ENCODE results near the gene RBM22.
"Not testable (repeated sequence)": the region's sequence is repeated elsewhere in the genome, so short reads cannot be mapped to it uniquely, and the experiment has no call there.

The RBM22 gene

DNA sequence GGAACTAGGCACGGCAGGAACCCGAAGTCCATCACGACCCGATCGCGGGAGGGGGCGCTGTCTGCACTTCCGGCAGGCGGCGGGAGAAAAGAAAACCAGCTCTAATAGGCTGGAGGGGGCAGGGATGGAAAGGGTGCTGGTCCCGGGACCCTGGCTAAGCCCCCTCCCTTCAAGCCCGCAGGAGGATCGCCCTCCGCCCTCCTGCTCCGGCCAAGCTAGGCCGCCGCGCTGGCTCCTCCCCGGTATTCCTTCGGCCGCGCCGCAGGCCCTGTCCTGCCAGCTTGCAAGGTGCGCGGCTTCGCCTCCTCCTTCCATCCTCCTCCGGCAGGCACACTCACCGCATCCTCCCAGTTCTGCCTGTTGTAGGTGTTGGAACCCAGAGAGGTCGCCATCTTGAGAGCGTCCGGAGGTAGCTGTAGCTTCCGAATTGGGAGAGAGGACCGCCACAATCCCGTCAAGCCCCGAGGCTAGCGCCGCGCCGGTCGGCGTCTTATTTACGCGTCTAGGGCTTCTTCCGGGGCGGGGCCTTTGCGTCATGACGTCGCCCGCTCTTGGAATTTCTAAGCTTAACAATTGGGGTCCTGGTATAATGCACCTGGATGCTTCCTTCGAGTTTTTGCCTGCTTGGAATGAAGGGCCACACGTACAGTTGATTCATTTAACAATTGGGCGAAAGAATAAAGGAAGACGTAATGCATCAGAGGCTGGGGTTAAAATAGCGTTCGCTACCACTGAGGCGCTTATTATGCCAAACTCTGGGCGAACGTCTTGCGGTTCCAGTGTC is at the start of gene RBM22:
RBM22 (minus strand) TSS at position 469 of the 784 bp plus-strand sequence; CDS start at position 392, 77 bp downstream.
- peak; percentile 95 for DNase-seq

DNA sequence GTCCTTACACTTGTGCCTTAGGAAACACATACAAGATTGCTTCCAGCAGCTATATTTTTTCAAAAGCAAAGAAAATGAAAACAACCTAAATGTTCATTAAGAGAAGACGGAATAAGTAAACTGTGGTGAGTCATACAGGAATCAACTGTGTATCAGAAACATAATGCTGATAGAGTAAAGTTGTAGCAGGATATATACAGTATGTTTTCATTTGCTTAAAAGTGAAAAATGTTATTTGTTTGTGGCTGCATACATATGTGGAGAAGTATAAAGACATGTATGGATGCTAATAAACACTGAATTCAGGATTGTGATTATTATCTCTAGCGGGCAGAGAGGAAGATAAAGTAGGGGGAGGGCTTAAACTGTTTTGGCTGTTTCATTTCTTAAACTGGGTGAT is 49.6 kb upstream of the RBM22 start:
- DNase-seq = no peak

DNA sequence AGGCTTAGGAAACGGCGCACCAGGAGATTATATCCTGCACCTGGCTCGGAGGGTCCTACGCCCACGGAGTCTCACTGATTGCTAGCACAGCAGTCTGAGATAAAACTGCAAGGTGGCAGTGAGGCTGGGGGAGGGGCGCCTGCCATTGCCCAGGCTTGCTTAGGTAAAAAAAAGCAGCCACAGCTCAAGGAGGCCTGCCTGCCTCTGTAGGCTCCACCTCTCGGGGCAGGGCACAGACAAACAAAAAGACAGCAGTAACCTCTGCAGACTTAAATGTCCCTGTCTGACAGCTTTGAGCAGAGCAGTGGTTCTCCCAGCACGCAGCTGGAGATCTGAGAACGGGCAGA is 42.3 kb upstream of the RBM22 start:
- DNase-seq = not testable (repeated sequence)

DNA sequence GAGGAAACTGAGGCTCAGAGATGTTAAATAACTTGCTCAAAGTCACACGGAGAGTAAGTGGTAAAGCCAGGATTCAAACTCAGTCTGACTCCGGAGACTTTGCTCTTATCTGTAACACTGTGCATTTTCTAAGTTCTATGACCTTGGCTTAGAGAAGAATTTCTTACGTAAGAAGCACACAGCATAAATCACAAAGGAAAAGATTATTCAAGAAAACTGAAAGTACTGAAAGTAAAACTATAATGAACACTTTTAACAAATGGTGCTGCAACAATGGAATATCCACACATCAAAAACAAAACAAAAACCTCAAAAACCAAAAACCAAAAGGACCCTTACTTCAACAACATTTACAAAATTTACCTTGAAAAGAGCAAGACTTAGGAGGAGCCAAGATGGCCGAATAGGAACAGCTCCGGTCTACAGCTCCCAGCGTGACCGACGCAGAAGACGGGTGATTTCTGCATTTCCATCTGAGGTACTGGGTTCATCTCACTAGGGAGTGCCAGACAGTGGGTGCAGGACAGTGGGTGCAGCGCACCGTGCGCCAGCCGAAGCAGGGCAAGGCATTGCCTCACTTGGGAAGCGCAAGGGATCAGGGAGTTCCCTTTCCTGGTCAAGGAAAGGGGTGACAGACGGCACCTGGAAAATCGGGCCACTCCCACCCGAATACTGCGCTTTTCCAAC is 41.7 kb upstream of the RBM22 start:
- not testable (repeated sequence) for DNase-seq

DNA sequence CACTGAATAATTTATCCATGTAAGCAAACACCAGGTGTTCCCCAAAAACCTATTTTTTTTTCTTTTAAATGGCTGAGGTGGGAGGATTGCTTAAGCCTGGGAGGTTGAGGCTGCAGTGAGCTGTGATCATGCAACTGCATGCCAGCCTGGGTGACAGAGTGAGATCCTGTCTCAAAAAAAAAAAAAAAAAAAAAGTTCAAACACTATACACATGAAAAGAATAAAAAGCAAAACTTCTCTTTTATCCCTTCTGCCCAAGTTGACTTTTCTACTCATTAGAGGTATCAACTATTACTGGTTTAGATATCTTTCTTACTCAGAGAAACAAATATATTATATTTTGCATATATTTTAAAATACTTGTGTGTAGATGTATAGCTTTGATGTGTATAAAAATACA is 40.1 kb upstream of the RBM22 start:
- peak; percentile 7 for DNase-seq

DNA sequence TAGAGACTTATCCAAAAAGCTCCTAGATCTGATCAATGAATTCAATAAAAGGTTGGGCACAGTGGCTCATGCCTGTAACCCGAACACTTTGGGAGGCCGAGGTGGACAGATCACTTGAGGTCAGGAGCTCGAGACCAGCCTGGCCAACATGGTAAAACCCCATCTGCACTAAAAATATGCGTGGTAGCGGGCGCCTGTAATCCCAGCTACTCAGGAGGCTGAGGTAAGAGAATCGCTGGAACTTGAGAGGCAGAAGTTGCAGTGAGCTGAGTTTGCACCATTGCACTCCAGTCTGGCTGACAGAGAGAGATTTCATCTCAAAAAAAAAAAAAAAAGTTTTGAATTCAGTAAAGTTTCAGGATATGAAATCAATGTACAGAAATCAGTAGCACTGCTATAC is 38.0 kb upstream of the RBM22 start:
- DNase-seq = no peak

DNA sequence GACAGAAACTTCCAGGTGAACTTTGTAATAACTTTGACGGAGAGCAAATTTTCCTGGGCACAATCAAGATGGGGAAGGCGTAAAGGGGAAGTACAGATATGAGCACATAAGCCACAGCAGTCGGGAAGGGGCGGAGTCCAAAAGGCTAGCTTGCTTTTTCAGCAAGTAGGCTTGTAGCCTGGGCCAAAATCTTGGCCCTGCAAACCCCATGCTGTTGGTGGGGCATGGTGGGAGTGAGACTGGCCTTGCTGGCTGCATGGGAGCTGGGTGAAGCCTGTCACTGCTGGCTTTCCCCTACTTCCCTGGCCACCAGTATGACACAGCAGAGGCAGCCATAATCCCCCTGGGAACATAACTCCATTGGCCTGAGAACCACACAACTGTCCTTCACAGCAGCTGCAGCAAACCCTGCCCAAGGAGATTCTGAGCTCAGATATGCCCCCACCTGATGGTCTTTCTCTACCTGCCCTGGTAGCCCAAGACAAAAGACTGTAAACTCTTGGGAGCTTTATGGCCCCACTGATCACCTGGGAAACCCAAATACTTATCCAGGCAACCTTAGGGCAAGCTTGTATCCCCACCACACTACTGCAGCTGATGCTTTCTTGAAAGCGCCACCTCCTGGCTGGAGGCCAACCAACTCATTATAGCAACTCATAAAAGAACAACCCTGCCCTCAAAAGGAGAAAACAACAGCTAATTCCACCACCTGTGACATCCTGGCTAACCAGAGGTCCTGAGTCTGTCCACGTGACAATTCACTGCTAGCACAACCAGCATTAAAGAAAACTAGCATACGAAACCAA is 33.9 kb upstream of the RBM22 start:
- peak; percentile 11 for DNase-seq

DNA sequence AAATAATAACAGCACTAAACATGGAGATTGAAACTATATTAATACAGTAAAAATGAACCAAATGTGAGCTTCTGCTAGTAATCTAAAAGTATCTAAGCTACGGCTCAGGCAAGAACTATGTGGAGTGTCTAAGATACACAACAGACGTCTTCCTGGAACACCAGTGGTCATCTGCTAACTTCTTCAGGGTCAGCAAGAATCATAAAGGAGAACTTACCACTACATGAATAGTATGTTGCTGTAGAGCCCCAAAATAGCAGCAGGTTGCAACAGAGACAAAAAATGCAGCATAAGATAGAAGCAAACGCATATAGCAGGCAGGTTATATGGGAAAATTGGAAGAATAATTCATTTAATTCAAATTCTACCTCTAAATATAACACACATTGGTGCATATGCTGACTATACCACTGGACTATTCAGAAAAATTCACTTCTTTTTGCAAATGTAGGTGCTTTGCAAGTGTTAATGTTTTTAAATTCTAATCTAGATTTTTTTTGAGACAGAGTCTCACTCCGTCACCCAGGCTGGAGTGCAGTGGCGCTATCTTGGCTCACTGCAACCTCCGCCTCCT is 30.9 kb upstream of the RBM22 start:
- no peak for DNase-seq

DNA sequence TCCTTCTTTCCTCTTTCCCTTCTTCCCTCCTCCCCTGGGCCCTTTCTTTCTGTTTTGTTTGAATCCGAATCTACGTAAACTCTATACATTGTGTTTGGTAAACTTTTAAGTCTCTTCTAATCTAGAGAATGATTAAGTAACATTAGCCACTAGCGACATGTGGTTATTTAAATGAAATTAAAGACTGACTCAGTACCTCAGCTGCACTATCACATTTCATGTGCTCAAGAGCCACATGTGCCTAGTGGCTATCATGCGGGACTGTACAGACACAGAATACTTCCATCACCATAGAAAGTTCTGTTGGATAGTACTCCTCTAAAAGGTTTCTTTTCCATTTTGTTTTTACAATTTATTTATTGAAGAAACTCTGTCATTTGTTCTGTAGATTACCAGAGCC is 29.0 kb upstream of the RBM22 start:
- DNase-seq = no peak

DNA sequence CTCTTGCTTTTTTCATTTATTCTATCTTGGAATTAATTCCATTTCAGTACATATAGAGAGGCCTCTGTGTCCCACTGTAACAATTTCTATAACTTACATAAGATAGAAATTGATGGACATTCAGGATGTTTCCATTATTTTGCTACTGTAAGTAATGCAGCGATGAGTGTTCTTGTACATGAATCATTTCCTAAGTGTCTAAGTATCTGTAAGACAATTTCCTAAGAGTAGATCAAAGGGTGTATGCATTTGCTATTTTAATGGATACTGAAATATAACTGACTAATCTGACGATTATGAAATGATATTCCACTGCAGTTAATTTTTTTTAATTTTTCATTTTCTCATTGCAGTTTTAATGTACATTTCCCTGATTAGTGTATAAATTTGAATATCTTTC is 23.0 kb upstream of the RBM22 start:
- no peak for DNase-seq

DNA sequence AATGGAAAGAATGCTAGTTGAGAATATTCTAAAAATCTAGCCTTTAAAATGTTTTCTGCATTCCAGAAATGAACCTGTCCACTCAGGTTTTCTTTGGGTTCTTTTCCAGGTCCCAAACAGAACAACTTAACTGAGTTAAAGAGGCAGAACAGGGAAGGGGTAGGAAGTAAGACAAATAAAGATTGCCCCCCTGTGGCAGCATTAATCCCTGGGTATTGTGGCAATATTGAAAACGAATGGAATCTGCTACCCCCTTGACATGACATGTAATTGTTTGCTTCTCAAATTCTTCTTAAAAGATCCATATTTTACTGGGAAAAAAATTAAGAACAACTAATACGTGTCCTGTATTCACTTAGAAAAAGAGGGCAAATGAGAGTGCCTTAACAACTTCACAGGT is 9.3 kb upstream of the RBM22 start:
- peak; percentile 19 for DNase-seq

DNA sequence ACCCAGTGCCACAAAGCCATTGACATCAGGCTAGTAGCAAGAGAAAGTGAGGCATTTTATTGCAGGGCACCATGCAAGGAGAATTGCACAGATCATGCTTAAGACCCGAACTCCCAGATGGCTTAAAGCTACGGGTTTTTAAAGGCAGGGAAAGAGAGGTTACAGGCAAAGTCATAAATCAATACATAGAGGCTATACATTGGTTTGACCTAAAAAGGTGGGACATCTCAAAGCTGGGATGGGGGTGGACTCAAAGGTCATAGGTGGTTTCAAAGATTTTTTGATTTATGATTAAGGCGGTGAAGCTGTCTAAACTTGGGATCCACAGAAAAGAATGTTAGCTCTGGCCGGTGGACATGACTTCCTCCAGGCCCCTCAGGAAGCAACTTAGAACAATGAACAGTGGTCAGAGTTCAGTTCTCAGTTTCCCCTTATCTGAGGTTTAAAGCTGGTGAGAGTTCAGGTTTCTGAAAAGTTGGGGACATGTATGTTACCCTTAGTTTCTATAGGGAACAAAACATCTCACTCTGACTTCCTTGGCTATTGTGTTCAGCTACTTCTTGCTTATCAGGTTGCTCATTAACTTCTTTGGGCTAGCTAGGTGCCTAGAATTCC is 6.0 kb upstream of the RBM22 start:
- no peak for DNase-seq

DNA sequence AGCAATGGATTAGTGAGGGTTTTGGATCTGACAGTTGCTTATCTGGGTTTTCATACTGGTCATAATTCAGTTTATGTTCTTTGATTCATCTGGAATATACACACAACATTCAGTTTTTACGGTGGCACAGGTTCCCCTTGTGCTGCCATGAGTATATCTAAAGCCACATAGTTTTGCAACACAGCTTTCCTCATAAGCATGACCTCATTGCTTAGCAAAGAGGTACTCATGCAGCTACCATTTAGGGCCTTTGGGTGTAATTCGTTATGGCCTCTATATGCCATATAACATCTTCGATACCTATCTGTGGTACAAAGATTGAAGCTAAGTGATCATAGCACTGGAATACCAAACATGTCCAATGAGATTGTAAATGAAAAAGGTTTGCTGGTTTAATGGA is 2.9 kb upstream of the RBM22 start:
- no peak for DNase-seq

DNA sequence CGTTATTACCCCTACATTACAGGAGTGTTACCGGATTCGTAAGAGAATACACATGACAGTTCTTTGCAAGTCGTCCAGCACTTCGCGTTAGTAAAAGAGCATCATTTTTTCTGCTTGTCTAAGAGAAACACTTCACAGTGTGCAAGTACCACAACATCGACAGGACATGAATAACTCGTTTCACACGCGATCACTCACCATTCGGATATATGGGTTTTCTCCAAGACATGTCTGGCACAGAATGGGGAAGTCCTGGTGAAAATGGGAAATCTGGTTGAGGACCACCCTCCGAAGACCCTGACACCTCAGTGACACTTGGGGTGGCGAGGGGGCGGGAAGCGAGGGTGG is 642 bp downstream of the RBM22 start:
- no peak for DNase-seq

DNA sequence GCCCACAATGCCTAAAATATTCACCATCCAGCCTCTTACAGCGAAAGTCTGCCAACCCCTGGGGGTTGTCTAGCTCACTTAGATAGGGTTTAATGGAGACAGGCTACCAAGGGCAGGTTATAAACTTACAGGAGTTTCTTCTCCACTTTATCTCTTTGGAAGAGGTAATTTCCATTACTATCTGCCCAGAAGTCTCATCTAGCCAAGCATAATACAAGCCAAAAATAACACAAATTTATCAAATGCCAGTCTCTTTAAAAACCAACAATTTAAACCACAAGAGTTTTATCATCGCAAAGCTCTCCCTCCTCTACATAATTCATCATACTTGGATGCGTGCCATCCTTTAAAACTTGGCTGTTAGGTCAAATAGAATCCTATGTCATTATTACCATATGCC is 6.2 kb downstream of the RBM22 start:
- DNase-seq = no peak

DNA sequence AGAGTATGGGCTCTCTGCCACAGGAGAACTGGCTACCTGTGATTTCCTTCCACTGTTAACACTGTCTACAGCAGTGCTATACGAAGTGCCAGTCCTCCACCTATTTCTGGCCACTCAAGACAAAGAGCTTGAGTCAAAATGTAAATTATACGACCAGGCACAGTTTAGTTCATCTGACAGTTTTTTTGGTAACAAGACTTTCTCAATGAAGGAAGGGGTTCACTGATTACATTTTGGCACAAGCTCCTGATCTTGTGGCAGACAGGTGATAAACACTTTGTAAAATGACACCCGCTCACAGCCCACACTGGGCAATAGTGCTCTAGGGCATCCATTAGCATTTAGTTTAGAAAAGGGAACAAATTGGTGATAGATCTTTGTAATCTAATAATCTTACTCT is 8.6 kb downstream of the RBM22 start:
- no peak for DNase-seq

DNA sequence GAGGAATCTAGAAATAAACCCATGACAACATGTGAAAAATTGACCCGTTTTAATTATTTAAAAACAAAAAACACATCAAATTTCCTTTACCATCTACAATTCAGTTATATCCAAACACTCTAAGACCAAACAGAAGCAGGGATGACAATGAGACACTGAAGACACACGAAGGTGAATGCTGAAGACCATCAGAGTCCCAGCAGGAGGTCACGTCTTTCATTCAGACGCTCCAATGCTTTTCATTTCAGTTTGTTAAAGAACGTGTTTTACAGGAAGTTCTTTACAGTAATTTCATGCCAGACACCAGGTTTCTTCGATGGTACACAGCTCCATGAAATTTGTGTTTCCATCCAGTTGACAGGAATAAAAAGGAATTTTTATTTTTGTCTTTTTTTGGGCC is 10.1 kb downstream of the RBM22 start:
- no peak for DNase-seq

DNA sequence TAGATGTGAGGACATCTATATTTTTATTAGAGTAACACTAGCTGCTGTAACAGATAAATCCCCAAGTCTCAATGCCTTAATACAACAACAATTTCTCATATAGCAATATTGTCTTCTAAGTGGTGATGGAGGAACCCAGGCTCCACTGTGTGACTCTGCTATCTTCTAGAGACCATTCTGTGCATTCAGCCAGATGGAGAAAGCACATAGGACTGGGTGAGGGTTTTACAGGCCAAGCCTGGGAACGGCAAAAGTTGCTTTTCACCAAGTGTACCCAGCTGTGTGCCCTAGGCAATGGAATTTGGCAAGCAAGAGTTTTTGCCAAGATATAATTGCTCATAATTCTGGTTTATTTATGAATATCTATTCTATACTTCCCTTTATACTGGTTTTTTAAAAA is 11.7 kb downstream of the RBM22 start:
- no peak for DNase-seq

DNA sequence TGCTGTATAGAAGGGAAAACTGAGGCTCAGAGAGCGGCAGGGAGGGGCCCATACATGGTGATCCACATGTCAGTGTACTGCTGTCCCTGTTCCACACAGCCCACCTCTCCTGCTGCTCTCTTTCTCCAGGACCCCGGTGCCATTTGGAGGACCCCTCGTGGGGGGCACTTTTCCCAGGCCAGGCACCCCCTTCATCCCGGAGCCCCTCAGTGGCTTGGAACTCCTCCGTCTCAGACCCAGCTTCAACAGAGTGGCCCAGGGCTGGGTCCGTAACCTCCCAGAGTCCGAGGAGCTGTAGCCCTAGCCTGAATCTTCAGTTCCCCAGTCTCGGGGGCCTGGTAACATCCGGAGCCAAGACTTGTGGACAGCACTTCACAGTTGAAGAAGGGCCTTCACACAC is 24.3 kb downstream of the RBM22 start:
- no peak for DNase-seq

DNA sequence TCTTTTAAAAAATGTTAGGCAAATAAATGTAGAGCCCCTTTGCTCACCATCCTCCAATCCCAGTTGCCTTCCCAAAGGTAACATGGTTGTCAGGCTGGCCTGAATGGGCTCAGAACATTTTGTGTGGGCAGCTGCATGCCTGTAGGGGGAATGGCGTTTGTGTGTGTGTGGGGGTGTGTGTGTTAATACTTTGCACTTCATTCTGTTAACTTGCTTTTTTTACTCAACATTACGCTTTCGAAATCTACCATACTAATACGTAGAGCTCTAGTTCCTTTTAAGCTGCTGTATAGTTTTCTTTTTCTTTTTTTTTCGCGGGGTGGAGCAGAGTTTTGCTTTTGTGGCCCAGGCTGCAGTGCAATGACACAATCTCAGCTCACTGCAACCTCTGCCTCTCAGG is 25.8 kb downstream of the RBM22 start:
- DNase-seq = no peak

DNA sequence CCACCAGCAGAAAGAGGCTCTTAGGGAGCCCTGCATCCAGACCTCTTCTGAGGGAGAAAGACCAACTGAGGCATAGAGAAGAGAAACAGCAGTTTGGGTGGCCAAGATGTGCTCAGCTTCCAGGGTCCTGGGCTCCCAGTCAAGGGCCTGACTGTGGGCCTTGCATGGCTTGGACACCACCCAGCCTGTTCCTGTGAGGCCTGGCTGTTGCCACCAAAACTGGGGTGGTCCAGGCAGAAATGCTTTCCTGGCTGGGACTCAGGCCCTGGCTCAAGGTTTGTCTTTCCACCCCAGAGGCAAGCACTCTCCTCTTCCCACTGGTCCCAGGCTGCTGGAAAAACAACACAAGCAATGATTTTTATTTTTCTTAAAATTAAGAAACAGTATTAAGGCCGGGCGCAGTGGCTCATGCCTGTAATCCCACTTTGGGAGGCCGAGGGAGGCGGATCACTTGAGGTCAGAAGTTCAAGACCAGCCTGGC is 26.5 kb downstream of the RBM22 start:
- DNase-seq = no peak

DNA sequence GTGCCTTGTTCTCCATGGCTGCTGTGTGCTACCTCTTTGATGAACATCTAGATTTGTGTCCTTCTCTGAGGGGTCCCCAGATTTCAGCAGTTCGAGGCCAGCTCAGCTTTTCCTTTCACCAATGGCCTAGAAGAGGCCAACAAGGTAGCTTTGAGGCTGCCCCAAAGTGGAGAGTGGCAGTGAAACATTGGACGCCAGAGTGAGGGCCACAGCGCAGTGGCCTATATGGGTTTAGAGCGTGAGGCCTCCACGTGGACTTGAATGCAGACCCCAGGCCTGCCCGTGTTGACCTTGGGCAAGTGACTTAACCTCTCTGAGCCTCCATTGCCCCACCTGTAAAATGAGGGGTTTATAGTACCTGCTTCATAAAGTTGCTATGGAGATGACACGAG is 28.0 kb downstream of the RBM22 start:
- no peak for DNase-seq
